AG10803 (cell line): ENCODE measurements around the gene CYP26C1.

ENCODE experiments used
- DNase-seq: peaks from one replicate; pipeline ENCODE4 v3.0.0; 2010; ENCODE audit warnings: low read depth
- H3K4me3 ChIP-seq: 2 replicates; pipeline ENCODE4 v1.5.1; 2011; ENCODE audit warnings: mild to moderate bottlenecking, low read length, control low read depth
- CTCF ChIP-seq: conservative IDR thresholded peaks from 2 replicates; pipeline ENCODE4 v1.5.1; 2011; ENCODE audit warnings: mild to moderate bottlenecking, low read length, control low read depth, inconsistent platforms

The CYP26C1 gene

GRCh38 chr10:93087846-93088245 is 27.2 kb downstream of the CYP26C1 start:
- no peak for TF ChIP-seq CTCF
- H3K4me3 ChIP-seq = no peak overlapping the region
- no peak for DNase-seq

GRCh38 chr10:93088466-93088865 is 27.9 kb downstream of the CYP26C1 start:
- no peak overlapping the region for H3K4me3 ChIP-seq
- no peak for TF ChIP-seq CTCF
- DNase-seq = no peak

GRCh38 chr10:93090619-93091018 is 30.0 kb downstream of the CYP26C1 start:
- no peak for TF ChIP-seq CTCF
- H3K4me3 ChIP-seq = no peak overlapping the region
- DNase-seq = no peak

GRCh38 chr10:93091960-93092359 is 31.4 kb downstream of the CYP26C1 start:
- no peak overlapping the region for H3K4me3 ChIP-seq
- DNase-seq = no peak
- no peak for TF ChIP-seq CTCF

- no peak overlapping the region for H3K4me3 ChIP-seq
- TF ChIP-seq CTCF = no peak
- DNase-seq = no peak
Measured at GRCh38 chr10:93095225-93095624, 34.6 kb downstream of the CYP26C1 start.

GRCh38 chr10:93096901-93097300 is 36.3 kb downstream of the CYP26C1 start:
- H3K4me3 ChIP-seq = no peak overlapping the region
- no peak for DNase-seq
- no peak for TF ChIP-seq CTCF

GRCh38 chr10:93097386-93097785 is 36.8 kb downstream of the CYP26C1 start:
- DNase-seq = no peak
- TF ChIP-seq CTCF = no peak
- no peak overlapping the region for H3K4me3 ChIP-seq
